Left lung (tissue), 10 donors: ENCODE measurements around the gene CKLF. TPM values are rescaled to one million over a fixed set of nuclear protein-coding genes. Genes with fewer than 3 reads are reported as not detected.
"Not testable (repeated sequence)": the region's sequence is repeated elsewhere in the genome, so short reads cannot be mapped to it uniquely, and the experiment has no call there.

Experiments
- ATAC-seq: fragments of 200-7000 bp; cut with Tn5 transposase; one replicate; pipeline ENCODE4 v1.9.1; 2020; ENCODE audit warnings: moderate library complexity
- DNase-seq, 4 donors: peaks; one replicate each; pipeline ENCODE4 v3.0.0-alpha.2; 2013 to 2020
- H3K27ac ChIP-seq, 2 donors: fragments of 200-600 bp; sonication (generic) in 1 of 2; one replicate each; pipeline versions ENCODE4 v1.5.0 to v1.8.0; 2020 to 2021
- H3K27me3 ChIP-seq, 2 donors: fragments of 200-600 bp; sonication (generic) in 1 of 2; one replicate each; pipeline versions ENCODE4 v1.5.0 to v1.8.0; 2020 to 2021
- H3K36me3 ChIP-seq, 2 donors: fragments of 200-600 bp; sonication (generic) in 1 of 2; one replicate each; pipeline versions ENCODE4 v1.5.0 to v1.8.0; 2020 to 2021
- H3K4me1 ChIP-seq, 2 donors: fragments of 200-600 bp; one replicate each; pipeline ENCODE4 v1.8.0; 2021
- H3K4me3 ChIP-seq, 2 donors: fragments of 200-600 bp; sonication (generic) in 1 of 2; one replicate each; pipeline versions ENCODE4 v1.5.0 to v1.8.0; 2020 to 2021; ENCODE audit warnings: mild to moderate bottlenecking in 1 of 2
- H3K9me3 ChIP-seq, 2 donors: fragments of 200-600 bp; sonication (generic) in 1 of 2; one replicate each; pipeline versions ENCODE4 v1.5.0 to v1.8.0; 2020 to 2021
- intact Hi-C, 2 donors: fragments of 100-400 bp; cut with DNase I; formaldehyde crosslinking; loops; one replicate each; pipeline versions ENCODE4 v1.11.2 to v1.14.2; 2022
- polyA plus RNA-seq, 6 donors: library from polyadenylated mRNA; unstranded; fragments of 120-200 nt; gene quantifications; one replicate each; pipeline ENCODE4 v1.2.1, GENCODE V29; 2013; ENCODE audit not compliant: insufficient read length in 6 of 6
- total RNA-seq, 2 donors: library from RNA; stranded (reverse); fragmentation: NEBNext Ultra II Directional; extraction: Animal tissue kit (Norgen Biotek cat#: 25700); gene quantifications; one replicate each; pipeline ENCODE4 v1.2.1, GENCODE V29; 2021
- TF ChIP-seq, protein P1 (sequence below), 2 donors: fragments of 200-600 bp; sonication (generic) in 1 of 2; IDR thresholded peaks; one replicate each; pipeline versions ENCODE4 v1.5.0 to v1.8.0; 2021; ENCODE audit warnings: antibody characterized with exemption in 2 of 2
- donor health status: DM: no; HTN: yes; CAD: no.
- donor health status: DM: no; HTN: no; CAD: no.

CKLF gene
- total and polyA plus RNA-seq, 8 donors, result 41.6 to 66.3 (median 42.9) TPM

DNA sequence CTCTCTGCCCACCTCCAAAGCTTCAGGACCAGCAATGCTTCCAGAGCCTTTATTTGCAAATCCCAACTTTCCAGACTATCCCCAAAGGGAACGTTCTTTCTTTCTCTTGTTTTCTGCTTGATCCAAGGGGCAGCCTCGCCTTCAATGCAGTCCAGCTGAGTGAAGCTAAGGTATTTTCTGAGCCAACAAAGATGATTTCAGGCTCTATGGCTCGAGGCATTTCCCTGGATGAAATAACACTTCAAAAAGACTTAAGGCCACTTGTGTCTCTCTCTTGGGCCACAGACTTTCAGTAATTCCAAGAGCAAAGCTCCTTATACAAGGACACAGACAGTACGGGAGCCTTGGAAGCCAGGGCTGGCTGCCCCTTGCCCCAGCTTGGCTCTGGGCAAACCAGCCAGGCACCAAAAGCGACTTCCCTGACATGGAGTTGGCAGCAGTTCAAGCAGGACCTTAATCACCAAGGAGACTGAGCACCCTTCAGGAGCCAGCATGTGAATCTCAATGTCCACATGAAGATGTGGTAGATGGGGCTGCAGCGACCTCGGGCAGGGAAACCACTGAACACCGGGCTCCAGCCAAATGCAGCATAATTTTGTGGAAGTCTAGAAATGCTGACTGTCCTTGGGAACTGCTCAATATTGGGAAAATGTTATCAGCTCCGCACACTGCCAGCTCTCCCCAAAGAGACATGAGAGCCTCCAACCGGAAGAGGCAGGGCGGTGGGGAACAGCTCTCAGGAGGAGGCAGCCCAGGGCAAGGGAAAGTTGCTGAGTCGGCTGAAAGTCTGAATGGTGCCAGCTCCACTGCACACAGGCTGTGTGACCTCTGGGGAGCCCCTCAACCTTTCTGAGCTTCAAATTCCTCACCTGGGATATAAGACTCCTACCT lies 41.4 kb upstream of the CKLF start:
- TF ChIP-seq, protein P1, sequence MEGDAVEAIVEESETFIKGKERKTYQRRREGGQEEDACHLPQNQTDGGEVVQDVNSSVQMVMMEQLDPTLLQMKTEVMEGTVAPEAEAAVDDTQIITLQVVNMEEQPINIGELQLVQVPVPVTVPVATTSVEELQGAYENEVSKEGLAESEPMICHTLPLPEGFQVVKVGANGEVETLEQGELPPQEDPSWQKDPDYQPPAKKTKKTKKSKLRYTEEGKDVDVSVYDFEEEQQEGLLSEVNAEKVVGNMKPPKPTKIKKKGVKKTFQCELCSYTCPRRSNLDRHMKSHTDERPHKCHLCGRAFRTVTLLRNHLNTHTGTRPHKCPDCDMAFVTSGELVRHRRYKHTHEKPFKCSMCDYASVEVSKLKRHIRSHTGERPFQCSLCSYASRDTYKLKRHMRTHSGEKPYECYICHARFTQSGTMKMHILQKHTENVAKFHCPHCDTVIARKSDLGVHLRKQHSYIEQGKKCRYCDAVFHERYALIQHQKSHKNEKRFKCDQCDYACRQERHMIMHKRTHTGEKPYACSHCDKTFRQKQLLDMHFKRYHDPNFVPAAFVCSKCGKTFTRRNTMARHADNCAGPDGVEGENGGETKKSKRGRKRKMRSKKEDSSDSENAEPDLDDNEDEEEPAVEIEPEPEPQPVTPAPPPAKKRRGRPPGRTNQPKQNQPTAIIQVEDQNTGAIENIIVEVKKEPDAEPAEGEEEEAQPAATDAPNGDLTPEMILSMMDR (IDR thresholded peaks at IDR 0.05), result no peak
- no peak overlapping the region for H3K4me3 ChIP-seq
- DNase-seq, result peak in 2 of 4 donors; percentile 39 to 44
- H3K27ac ChIP-seq, result peak overlapping the region; percentile 66 to 72
- no peaks in the 10 kb centered on the region for H3K9me3 ChIP-seq
- peak; percentile 41 for ATAC-seq
- peaks cover 39 to 76% of the 10 kb centered on the region in 2 donors for H3K4me1 ChIP-seq
- intact Hi-C loops, result no loop called here
- H3K27me3 ChIP-seq, result no peaks in the 10 kb centered on the region
- H3K36me3 ChIP-seq, result no peaks in the 10 kb centered on the region

DNA sequence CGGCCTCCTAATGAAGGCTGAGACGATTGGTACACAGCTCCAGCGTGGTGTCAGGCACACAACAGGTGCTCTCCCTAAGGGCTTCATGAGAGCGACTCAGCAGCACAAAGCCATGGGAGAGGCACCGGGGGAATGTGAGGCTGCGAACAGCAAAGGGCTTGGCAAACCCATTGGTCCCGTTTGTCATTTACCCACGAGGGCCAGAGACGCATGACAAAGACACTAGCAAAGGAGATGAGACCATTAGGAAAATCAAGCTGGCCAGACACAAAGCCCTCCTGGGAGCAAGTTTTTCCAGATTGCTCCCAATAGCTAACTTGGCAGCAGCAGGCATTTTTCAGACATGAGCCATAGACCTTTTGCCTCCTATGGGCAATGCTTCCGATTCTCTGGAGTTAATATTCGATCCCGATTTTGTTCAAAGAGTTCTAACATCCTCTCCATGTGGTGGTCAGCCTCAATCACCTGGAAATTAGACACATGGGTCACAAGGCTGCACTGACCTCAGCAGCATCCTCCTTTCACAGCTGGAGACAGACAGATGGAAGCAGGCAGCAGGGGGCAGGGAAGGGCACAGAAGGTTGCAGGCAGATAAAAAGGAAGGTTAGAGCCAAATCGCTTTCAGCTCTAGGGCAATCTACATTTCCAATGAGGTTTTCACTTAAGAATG lies 40.6 kb upstream of the CKLF start:
- no peaks in the 10 kb centered on the region for H3K36me3 ChIP-seq
- peak overlapping the region; percentile 66 to 72 for H3K27ac ChIP-seq
- TF ChIP-seq, protein P1 (IDR thresholded peaks at IDR 0.05), result no peak
- intact Hi-C loops, result no loop called here
- H3K4me3 ChIP-seq, result no peak overlapping the region
- H3K4me1 ChIP-seq, result peaks cover 45 to 84% of the 10 kb centered on the region in 2 donors
- no peaks in the 10 kb centered on the region for H3K9me3 ChIP-seq
- ATAC-seq (peak; percentile 8), DNase-seq (peak in 1 of 4 donors; percentile 56)
- H3K27me3 ChIP-seq, result no peaks in the 10 kb centered on the region

DNA sequence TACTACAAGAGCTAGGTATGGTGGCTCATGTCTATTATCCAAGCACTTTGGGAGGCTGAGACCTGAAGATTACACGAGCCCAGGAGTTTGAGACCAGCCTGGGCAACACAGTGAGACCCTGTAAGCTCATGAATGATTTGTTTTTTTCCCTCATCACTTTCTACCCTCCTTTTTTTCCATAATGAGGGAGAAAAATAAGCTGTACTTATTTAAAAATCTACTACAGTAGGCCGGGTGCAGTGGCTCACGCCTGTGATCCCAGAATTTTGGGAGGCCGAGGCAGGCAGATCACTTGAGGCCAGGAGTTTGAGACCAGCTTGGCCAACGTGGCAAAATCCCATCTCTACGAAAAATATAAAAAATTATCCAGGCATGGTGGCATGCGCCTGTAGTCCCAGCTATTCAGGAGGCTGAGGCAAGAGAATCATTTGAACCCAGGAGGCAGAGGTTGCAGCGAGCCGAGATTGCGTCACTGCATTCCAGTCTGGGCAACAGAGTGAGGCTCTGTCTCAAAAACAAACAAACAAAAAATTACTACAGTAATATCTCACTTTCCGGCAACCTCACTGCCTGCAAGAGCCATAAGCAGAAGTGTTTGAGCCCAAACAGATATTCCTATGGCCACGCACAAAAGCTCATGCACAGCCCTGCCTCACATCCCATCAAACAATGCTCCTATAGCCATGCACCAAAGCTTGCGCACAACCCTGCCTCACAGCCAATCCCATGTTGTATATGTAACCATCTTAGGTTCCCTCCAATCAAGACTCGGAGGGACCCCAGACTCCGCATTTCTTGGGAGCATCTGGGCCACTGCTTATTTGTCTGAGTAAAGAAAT lies 39.9 kb upstream of the CKLF start:
- Histone ChIP-seq H3K27ac (peak overlapping the region; percentile 66 to 72), H3K36me3 (no peaks in the 10 kb centered on the region), H3K4me3 (no peak overlapping the region), H3K4me1 (peaks cover 51 to 88% of the 10 kb centered on the region in 2 donors), H3K9me3 (no peaks in the 10 kb centered on the region), H3K27me3 (no peaks in the 10 kb centered on the region)
- DNase-seq (peak in 1 of 4 donors; percentile 50), ATAC-seq (no peak)
- TF ChIP-seq, protein P1 (IDR thresholded peaks at IDR 0.05), result no peak
- intact Hi-C loops, result no loop called here

DNA sequence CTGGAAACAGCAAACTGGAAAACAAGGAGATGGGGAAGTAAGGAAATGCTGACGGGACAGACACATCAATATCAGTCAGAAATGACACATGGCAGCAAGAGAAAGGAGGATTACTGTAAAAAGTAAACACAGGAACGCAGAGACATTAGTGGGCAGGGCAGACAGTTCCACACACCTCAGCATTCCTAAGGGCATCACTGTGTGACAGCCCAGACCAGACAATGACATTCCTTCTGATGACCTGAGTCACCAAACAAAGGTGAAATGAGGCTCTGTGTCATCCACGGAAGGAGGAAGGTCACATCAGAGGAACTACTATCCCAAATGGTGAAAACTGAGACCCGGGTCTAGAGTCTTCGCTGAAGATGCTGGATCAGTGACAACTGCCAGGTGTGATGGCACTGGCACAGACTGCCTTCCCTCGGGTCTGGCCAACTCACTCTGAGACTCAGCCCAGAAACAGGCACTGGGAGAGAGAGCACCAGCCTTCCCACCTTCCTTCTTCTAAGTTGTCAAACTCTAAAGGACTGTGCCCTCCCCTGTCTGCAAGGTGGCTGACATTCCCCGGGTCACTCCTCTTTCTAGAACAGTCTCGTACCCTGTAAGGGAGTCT lies 39.2 kb upstream of the CKLF start:
- peak overlapping the region; percentile 46 to 66 for H3K27ac ChIP-seq
- H3K27me3 ChIP-seq, result no peaks in the 10 kb centered on the region
- no peak overlapping the region for H3K4me3 ChIP-seq
- TF ChIP-seq, protein P1 (IDR thresholded peaks at IDR 0.05), result no peak
- DNase-seq (no peak), ATAC-seq (no peak)
- no peaks in the 10 kb centered on the region for H3K36me3 ChIP-seq
- peaks cover 59 to 88% of the 10 kb centered on the region in 2 donors for H3K4me1 ChIP-seq
- no peaks in the 10 kb centered on the region for H3K9me3 ChIP-seq
- intact Hi-C loops, result no loop called here

DNA sequence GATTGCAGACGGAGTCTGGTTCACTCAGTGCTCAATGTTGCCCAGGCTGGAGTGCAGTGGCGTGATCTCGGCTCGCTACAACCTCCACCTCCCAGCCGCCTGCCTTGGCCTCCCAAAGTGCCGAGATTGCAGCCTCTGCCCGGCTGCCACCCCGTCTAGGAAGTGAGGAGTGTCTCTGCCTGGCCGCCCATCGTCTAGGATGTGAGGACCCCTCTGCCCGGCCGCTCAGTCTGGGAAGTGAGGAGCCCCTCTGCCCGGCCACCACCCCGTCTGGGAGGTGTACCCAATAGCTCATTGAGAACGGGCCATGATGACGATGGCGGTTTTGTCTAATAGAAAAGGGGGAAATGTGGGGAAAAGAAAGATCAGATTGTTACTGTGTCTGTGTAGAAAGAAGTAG lies 38.0 kb upstream of the CKLF start:
- H3K4me3 ChIP-seq, ATAC-seq, H3K27me3 ChIP-seq, H3K9me3 ChIP-seq, H3K27ac ChIP-seq, intact Hi-C loops, H3K36me3 ChIP-seq: not testable (repeated sequence)
- DNase-seq, result peak in 1 of 4 donors; percentile 50
- peaks cover 60 to 89% of the 10 kb centered on the region in 2 donors for H3K4me1 ChIP-seq

DNA sequence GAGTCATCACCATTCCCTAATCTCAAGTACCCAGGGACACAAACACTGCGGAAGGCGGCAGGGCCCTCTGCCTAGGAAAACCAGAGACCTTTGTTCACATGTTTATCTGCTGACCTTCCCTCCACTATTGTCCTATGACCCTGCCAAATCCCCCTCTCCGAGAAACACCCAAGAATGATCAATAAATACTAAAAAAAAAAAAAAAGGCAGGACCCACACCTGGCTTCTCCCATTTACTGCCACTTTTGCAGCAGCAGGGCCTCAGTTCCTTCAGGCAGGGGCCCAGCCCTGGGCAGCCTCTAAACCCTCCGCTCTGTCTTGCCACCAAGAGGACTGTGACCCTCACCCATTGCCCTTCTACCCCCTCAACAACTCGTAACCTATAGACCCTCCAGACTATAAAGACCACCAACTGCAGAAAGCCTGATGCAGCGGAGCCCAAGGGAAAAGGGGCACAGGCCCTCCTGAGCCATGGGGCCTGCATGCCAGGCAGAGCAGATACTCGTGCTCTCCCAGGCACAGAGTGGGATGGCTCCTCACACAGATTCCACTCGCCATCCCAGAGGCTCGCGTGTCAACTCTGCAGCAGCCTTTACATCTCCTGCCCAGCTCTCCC lies 37.3 kb upstream of the CKLF start:
- H3K36me3 ChIP-seq, intact Hi-C loops, H3K9me3 ChIP-seq, ATAC-seq, DNase-seq, H3K4me3 ChIP-seq, H3K27me3 ChIP-seq: not testable (repeated sequence)
- Histone ChIP-seq H3K4me1 (peaks cover 62 to 92% of the 10 kb centered on the region in 2 donors), H3K27ac (peak overlapping the region; percentile 92 to 99)
